LHCN-M2 (cell line): ENCODE measurements around the gene PHLPP2. TPM values are rescaled to one million over a fixed set of nuclear protein-coding genes. Genes with fewer than 3 reads are reported as not detected.
"Not testable (repeated sequence)": the region's sequence is repeated elsewhere in the genome, so short reads cannot be mapped to it uniquely, and the experiment has no call there.

Source experiments
- DNase-seq: peaks from one replicate; pipeline ENCODE4 v3.0.0-alpha.2; 2012; ENCODE audit warnings: low read depth
- total RNA-seq: library from RNA; depleted of rRNA; stranded (reverse); fragments of >200 nt; gene quantifications from 2 replicates; pipeline ENCODE4 v1.2.3, GENCODE V29; 2014; rRNA removed

The PHLPP2 gene
- total RNA-seq, 1 experiment from 2014 or later = 10.3 TPM

GRCh38 chr16:71625113-71625850 lies 99.2 kb downstream of the PHLPP2 start:
- no peak for DNase-seq

GRCh38 chr16:71623597-71623996 lies 100.9 kb downstream of the PHLPP2 start:
- no peak for DNase-seq

GRCh38 chr16:71622088-71622487 lies 102.4 kb downstream of the PHLPP2 start:
- DNase-seq = no peak

- no peak for DNase-seq
Observed at GRCh38 chr16:71618429-71618828, 106.1 kb downstream of the PHLPP2 start.

GRCh38 chr16:71614956-71615355 lies 109.5 kb downstream of the PHLPP2 start:
- DNase-seq = not testable (repeated sequence)

- DNase-seq = peak; percentile 44
Observed at GRCh38 chr16:71610936-71611871, 113.3 kb downstream of the PHLPP2 start.

GRCh38 chr16:71610447-71610846 lies 114.1 kb downstream of the PHLPP2 start:
- no peak for DNase-seq

GRCh38 chr16:71609066-71609465 lies 115.4 kb downstream of the PHLPP2 start:
- no peak for DNase-seq

- no peak for DNase-seq
Observed at GRCh38 chr16:71600822-71601221, 123.7 kb downstream of the PHLPP2 start.

- not testable (repeated sequence) for DNase-seq
Observed at GRCh38 chr16:71598426-71598825, 126.1 kb downstream of the PHLPP2 start.

GRCh38 chr16:71595340-71595826 lies 129.1 kb downstream of the PHLPP2 start:
- DNase-seq = not testable (repeated sequence)

Other genes starting within 250 kb of the PHLPP2 start
- gene ZNF19, start 235.4 kb downstream of the PHLPP2 start, total RNA-seq = 0.96 and 3.9 TPM in 2 replicates
- gene CHST4, start 198.3 kb downstream of the PHLPP2 start, total RNA-seq = 0.17 TPM in 1 of 2 replicates, not detected in the other
- gene TAT, start 147.6 kb downstream of the PHLPP2 start, total RNA-seq = not detected in 2 replicates
- not detected in 2 replicates for gene MARVELD3, start 98.5 kb downstream of the PHLPP2 start, total RNA-seq
- 59.8 and 62.1 TPM in 2 replicates for gene AP1G1, start 84.1 kb upstream of the PHLPP2 start, total RNA-seq
- 7.3 and 11.5 TPM in 2 replicates for gene ATXN1L, start 121.3 kb upstream of the PHLPP2 start, total RNA-seq
- 6.6 and 7.4 TPM in 2 replicates for gene ZNF821, start 159.5 kb upstream of the PHLPP2 start, total RNA-seq
- gene IST1, start 170.8 kb upstream of the PHLPP2 start, total RNA-seq = 193 and 208 TPM in 2 replicates